Retinal pigment epithelial cell (primary cell): ENCODE results near the gene MVK.

Experiments
- DNase-seq: peaks from one replicate; pipeline ENCODE4 v3.0.0-alpha.2; 2010; ENCODE audit warnings: low read depth
- H3K4me3 ChIP-seq: 2 replicates; pipeline ENCODE4 v1.5.1; 2011; ENCODE audit warnings: mild to moderate bottlenecking, low read length, control low read depth, moderate library complexity
- TF ChIP-seq, protein P1 (sequence below): conservative IDR thresholded peaks from 2 replicates; pipeline ENCODE4 v1.5.1; 2011; ENCODE audit warnings: low read depth, low read length, control low read depth, inconsistent platforms

Gene MVK

DNA sequence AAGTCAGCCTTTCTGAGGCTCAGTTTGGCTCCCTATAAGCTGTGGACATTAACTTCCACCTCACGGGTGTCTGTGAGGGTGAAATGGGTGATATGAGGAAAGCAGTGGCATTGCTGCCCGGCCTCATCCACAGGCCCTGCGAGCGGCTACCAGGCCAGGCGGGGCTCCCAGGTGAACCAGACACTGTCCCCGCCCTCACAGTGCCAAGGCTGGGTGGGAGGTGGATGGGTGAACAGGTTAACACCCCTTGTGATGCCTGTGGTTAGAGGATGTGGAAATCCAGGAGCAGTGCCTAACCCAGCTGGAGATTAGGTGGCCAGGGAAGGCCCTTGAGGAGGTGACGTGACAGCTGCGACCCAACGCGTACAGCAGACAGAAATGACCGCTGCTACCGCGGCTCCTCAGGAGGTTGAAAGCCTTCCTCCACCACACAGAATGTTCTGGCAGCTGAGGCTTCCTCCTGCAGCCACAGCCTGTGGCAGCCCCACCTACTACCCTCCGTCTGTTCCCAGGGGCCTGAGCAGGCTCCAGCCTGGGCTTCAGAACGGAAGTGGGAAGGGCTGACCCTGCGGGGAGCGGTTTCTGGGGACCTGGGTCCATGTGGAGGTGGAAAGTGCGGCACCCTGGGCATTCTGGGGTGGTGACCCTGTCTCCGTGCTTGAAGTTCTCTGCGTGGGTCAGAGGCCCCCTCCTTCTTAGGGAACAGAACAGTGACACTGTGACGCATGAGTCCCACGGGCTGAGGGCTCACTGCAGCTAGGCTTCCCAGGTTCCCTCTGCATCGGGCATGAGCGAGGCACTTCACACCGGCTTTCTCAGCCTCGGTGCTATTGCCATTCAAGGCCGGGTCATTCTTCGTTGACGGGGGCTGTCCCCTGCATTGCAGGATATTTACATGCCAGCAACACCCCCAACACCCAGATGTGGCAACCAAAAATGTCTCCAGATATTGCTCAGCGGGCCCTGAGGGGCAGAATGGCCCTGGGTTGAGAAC is 10.0 kb upstream of the MVK start:
- TF ChIP-seq, protein P1, sequence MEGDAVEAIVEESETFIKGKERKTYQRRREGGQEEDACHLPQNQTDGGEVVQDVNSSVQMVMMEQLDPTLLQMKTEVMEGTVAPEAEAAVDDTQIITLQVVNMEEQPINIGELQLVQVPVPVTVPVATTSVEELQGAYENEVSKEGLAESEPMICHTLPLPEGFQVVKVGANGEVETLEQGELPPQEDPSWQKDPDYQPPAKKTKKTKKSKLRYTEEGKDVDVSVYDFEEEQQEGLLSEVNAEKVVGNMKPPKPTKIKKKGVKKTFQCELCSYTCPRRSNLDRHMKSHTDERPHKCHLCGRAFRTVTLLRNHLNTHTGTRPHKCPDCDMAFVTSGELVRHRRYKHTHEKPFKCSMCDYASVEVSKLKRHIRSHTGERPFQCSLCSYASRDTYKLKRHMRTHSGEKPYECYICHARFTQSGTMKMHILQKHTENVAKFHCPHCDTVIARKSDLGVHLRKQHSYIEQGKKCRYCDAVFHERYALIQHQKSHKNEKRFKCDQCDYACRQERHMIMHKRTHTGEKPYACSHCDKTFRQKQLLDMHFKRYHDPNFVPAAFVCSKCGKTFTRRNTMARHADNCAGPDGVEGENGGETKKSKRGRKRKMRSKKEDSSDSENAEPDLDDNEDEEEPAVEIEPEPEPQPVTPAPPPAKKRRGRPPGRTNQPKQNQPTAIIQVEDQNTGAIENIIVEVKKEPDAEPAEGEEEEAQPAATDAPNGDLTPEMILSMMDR, result no peak
- no peak overlapping the region for H3K4me3 ChIP-seq
- no peak for DNase-seq

DNA sequence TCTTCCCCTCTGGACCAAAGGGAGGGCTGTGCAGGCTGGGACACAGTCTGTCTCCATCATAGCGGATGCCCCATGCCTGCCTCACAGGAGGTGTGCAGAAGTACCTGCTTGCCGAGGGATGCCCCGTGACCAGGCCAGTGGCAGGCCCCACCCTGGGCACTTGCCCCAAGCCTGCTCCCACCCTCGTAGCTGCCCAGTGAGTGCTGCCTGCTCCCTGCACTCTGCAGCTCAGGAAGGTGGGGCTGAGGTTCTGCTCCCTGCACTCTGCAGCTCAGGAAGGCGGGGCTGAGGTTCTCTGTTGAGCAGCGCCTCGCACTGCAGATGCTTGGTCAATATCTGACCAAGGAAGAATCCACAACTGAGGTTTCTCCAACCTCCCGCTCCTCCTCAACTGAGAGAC is 7.2 kb upstream of the MVK start:
- TF ChIP-seq, protein P1, result no peak
- DNase-seq, result no peak
- H3K4me3 ChIP-seq, result no peak overlapping the region

DNA sequence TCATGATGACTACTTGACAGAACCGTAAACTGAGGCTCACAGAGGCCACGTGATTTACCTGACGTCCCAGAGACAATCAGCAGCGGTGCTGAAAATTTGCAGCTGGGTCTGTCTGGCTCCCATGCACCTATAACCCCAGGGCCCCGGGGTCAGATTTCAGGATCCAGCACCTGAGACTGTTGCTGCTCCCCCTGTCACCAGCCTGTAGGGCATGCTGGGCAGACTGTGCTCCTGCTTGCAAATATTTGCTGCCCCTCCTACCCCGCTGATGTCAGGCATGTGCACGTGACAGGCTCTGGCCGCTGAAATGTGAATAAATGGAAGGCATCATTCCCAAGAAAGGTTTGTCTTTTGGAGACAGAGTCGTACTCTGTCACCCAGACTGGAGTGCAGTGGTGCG is 6.3 kb upstream of the MVK start:
- TF ChIP-seq, protein P1, result no peak
- no peak overlapping the region for H3K4me3 ChIP-seq
- DNase-seq, result no peak

DNA sequence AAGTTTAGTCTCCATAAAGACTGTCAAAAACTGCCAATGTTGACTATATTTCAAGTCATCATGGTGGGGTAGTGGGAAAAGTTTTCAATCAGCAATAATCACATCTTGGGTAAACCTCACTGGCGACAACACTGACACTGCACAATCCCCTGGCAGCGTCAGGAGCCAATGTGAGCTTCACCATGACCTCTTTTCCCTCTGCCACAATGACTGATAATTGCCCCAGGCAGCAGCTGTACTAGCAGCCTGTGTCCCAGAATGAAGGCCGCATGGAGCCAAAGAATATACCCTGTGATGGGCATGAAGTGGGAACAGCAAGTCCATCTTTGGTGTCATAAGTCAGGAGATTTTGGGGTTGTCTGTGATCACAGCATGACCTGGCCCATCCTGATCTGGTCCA is 5.6 kb upstream of the MVK start:
- no peak for DNase-seq
- TF ChIP-seq, protein P1, result no peak
- H3K4me3 ChIP-seq, result no peak overlapping the region

DNA sequence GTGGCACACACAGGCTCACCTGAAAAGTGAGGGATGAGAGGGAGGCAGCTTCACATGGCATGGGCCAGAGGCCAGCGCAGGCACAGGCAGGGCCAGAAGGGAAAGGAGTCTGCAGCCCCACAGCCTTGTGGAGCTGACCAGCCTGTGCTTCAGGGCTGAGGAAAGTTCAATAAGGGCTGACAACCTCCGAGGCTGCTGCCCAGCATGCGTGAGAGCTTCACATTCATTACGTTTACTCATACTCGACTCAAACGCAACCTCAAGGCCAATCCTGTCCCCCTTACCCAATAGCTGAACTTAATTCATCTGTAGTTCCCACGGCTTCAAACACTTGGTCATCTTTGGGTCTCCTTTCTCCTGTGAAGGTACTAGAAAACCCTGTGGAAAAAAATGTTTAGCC is 5.1 kb upstream of the MVK start:
- DNase-seq, result no peak
- no peak overlapping the region for H3K4me3 ChIP-seq
- TF ChIP-seq, protein P1, result no peak

DNA sequence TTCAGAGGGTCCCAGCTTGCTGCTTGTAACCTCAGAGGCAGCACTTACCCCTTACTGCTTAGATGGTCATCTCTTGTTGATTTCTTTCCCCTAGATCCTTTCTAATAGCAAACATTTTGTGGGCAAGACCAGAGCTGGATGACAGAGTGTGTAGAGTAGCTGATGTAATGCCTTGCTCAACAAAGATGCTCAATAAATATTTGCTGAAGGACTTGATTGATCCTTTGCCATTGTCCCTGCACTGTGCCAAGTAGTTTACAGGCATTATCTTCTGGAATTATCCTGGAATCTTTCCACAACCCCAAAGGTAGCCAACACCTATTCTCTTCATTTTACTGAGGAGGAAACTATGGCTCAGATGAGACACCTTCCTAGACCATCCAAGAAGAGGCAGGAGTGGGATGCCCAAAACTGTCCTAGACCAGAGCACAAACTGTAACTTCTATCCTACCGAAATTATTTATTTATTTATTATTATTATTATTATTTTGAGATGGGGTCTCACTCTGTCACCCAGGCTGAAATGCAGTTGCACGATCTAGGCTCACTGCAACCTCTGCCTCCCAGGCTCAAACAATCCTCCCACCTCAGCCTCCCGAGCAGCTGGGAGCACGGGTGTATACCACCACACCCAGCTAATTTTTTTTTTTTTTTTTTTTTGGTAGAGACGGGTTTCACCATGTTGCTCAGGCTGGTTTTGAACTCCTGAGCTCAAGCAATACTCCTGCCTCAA is 1.7 kb upstream of the MVK start:
- no peak for DNase-seq
- H3K4me3 ChIP-seq, result peak overlapping the region; percentile 79
- TF ChIP-seq, protein P1, result no peak
